GM18909 (cell line): ENCODE data around the gene ENOX1.
A peak's percentile ranks its signal among the peaks of the same experiment; 100 is the strongest.

Source experiments
- ATAC-seq: cut with Tn5 transposase; IDR thresholded peaks from one replicate; pipeline ENCODE4 v1.9.1; 2021; ENCODE audit warnings: mild to moderate bottlenecking; ENCODE audit not compliant: unreplicated experiment, poor library complexity

Gene ENOX1

GRCh38 chr13:43242040-43242439, 544.7 kb downstream of the ENOX1 start:
- ATAC-seq: no peak

DNA sequence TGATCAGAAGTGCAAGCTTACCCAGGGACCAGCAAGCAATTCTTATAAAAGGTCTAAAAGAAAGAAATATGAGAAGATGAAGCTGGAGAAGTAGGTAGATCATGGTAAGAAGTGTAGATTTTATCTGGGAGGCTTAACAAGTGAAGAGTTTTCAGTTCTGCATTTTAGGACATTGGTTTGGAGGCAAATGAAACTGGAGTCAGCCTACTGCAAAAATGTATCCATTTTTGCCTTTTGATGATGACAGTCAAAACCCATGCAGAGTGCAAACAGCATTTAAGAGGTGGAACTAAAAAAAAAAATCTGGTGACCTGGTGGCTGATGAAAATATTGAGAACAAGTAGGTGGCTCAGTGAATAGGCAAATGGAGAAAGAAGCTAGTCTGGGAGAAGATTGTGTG, 546.5 kb downstream of the ENOX1 start:
- peak; percentile 81 for ATAC-seq

DNA sequence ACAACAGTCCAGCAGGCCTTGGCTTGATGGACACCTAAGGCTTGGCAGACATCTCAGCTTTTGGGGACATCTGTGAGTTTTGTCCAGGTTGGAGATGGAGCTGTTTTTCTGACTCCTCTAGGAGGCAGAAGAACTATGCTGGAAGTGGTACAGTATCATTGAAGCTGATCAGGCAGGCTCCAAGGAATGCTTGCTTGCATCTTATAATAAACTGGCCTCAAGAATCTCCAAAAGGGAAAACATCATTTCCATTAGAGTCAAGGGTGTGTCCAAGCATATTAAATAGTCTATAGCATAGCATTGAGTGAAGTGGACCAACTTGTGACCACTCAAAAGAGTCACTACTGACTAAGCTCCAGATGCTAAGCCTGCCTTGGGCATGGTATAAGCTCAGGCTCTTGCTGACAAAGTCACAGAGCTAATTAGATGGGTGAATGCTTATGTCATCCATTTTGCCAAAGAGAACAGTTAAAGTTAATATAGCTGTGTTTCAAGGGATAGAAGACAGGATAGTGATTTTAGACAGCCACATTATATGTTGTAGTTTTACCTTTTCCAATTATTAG, 547.4 kb downstream of the ENOX1 start:
- ATAC-seq: no peak

DNA sequence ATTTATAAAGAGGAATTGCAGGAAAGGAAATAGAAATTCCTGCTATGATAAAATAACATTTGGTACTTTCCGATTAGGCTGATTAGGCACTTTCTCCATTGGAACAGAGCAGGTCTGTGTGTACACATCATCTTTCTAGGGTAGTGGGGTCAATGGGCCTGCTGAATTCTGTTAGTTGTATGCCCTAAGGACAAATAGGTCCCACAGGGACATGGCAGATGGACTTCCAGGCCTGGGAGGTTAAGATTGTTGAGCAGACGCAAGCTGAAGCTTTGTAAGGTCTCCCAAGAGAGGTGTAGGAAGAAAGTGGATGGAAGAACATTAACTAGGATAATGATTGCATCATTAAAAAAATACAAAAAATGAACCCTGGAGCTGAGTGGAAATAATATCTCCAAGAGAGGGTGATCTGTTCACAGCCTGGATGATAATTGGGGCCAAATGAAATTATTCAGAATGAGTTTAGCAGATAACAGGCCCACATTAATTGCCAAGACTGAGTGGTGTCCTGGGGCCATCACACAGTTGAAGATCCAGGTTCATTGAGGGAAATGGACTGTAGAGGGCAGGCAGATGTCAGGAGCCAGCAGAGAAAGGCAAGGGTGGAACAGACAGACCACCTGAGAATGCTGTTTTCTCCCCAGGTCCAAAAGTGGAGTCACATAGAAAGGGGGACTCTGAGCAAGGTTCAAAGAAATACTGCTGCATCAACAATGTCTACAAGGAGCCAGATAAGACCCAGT, 548.3 kb downstream of the ENOX1 start:
- no peak for ATAC-seq

- ATAC-seq: no peak
Measured at GRCh38 chr13:43237616-43238015, 549.2 kb downstream of the ENOX1 start.

GRCh38 chr13:43235028-43235427, 551.7 kb downstream of the ENOX1 start:
- ATAC-seq: no peak

DNA sequence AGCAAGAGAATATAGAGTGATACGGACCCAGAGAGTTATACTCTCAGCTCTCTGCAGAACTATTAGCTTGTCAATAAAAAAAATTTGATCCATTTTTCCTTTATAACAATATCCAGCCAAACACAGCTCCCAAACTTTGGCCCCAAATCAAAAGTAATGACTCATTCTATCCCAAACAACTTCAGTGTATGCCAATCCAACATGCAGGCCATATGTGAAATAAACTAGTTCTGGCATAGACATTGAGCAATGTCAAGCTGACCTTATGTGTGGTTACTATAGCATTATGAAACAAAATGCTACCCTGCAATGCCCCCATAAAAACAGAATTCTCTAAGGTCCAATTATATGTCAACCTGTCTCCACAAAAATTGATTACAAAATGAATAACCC, 553.9 kb downstream of the ENOX1 start:
- no peak for ATAC-seq

- no peak for ATAC-seq
Measured at GRCh38 chr13:43232144-43232872, 554.5 kb downstream of the ENOX1 start.

DNA sequence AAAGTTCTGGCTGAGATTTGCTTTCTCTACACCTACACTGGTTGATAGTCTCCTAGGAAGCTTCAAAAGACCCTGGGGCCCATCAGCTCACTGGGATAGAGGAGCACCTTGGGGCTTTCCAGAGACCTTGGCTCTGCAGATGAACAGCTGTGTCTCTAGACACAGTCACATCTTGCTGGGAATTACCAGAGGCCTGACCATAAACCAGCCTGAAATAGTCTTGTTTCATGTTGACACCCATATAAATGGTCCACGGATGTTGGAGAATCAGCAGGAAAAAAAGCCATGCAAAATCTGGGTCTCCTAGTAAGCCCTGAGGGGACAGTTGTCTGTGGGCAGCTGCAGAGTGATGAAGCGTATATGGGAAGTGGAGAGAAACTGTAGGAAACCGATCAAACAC, 555.8 kb downstream of the ENOX1 start:
- no peak for ATAC-seq

DNA sequence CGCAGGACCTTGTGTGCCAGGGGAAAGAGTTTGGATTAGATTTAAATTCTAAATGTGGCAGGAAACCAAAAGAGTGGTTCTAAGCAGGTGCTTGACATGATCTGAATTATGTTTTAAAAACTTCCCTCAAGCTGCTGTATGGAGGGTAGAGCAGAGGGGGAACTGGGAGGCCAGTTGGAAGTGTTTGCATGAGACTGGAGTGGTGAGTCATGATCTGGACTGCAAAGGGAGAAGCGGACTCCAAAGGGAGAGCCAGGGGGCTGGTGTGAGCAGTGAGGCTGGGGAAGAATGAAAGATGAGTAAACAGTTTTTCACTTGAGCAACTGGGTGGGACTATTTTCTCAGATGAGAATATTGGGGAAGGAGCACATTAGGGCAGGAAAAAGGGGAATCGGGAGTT, 557.3 kb downstream of the ENOX1 start:
- no peak for ATAC-seq

GRCh38 chr13:43227721-43228120, 559.1 kb downstream of the ENOX1 start:
- no peak for ATAC-seq

DNA sequence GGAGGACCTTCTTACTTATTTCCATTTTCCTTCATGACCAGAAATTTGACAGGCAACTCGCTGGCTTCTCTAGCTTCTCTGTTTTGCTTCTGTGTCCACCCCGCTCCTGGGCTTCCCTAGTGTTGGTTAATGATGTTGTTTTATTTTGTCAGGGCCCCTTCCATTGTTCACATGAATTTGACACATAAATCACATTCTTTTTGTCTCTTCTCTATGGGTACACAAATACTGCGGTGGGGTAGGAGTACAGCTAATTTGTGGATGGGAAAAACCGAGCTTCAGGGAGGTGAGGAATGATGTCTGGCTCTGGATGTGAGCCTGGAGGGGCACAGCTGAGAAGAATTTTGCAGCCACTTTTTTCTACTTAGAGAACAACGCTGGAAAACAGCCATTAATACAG, 563.6 kb downstream of the ENOX1 start:
- no peak for ATAC-seq

DNA sequence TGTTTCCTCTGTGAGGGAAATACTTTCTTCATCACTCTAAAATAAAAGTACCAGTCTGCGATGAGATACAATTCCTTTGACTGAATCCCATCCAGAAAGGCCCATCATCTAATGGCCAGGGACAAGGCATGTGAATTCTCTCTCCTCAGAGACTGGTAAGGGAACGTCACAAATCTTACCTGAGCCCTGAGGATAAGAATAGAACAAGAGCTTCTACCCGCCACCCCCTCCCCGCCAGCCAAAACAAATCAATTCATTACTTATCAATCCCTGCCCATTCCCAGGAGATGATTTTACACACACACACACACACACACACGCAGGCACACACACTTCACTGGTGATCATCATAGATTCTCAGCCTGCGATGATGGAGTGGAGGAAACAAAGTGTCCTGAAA, 564.7 kb downstream of the ENOX1 start:
- ATAC-seq: no peak

DNA sequence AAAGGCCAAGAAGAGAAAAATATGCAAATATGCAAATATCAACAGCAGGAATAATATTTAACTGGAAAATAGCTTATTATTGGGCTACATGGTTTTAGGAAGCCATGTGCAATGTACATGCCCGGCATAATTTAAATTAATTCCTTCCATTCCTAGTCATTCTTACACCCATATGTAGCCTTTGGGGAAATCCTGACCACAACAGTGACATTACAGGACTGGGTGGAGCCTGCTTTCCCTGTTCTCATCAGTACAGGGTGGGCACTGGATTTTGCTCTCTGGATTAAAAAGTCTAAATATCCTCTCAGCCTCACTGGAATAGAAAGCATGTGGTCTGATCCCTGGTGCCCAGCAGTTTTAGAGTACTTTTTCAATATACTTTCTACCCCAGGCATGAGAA, 565.2 kb downstream of the ENOX1 start:
- no peak for ATAC-seq

GRCh38 chr13:43220873-43221595, 565.7 kb downstream of the ENOX1 start:
- ATAC-seq: no peak

- no peak for ATAC-seq
Measured at GRCh38 chr13:43214124-43214523, 572.6 kb downstream of the ENOX1 start.

DNA sequence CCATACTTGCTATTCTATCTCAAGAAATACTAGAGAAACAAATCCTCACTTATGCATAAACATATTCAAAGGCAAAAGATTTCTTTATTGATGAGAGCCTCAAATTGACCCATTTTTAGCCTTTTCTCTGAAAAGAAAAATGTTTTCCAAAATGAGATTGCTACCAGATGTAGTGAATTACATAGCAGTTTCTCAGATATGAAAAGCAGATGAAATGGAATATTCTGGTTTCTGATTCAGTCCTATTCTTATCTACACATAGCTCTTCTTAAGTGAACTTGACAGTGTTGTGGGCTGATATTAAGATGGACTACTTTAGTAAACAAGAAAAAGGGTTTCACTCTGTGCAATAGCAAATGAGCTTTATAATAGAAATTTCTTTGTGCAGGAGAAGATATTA, 579.9 kb downstream of the ENOX1 start:
- no peak for ATAC-seq

DNA sequence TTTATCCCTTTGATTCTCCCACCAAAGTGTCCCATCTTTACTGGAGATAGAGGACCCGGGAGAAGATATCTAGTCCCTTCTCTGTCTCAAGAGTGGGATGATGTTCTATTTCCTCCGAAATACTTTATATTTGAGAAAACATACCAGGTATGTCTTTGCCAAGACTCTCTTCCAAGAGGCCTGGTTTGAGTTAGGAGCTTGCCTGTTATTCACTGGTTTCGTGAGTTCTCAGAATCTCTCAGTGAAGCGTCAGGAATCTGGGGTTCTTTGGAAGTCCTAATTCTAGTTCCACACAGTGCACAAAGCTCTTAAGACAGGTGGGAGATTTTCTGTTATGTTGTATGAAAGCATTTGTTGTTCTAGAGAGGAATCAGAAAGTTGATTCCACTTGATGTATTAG, 581.4 kb downstream of the ENOX1 start:
- no peak for ATAC-seq

DNA sequence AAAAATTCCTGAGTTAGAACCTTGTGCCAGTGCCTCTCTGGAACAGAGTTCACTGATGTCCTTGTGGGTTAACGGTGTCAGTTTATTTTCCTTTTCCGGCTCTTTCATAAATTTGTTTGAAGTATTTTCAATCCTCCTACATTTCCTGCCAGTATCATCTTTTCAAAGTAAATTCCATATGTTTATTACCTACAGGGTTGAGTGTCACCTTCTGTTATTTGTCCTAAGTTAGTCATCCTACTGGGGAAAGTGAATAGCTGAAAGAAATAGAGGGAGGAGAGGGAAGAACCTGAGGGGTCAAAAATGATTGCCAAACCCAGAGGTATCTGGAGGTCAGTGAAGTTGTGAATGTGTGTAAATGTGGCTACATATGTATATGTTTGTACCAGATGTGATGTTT, 582.2 kb downstream of the ENOX1 start:
- ATAC-seq: no peak

GRCh38 chr13:43203781-43204180, 583.0 kb downstream of the ENOX1 start:
- ATAC-seq: no peak

DNA sequence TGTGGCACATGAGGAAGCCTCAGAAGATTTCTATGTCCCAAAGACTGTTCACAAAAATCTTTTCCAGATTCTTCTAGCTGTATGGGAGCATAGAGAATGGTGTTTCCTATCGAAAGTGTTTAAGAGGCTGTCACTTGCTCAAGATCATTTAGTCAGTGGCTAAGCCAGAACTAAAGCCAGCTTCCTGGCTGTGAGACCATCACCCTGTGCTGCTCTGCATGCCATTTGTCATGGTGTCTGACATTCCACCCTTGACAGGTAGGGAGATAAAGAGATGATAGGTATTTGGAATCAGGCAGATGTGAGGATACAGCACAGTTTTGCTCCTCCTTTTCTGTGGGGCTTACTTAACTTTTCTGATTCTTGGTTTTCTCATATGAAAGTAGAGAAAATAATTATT, 586.0 kb downstream of the ENOX1 start:
- ATAC-seq: no peak
